TTC549 (cell line): ENCODE measurements around the gene CLDN16.

Experiments used
- FAIRE-seq: peaks from 2 replicates; lab custom pipeline; 2012; peaks lifted over from hg19 to GRCh38; lab: Jason Lieb, UNC

Gene CLDN16

GRCh38 chr3:190387578-190388213, at the start of gene CLDN16:
CLDN16 (plus strand) TSS chr3:190388163; CDS start chr3:190388330, 167 bp downstream.
- FAIRE-seq = no peak

- FAIRE-seq = no peak
Measured at GRCh38 chr3:190338717-190339116, 49.2 kb upstream of the CLDN16 start.

GRCh38 chr3:190339130-190339529, 48.8 kb upstream of the CLDN16 start:
- FAIRE-seq = no peak

- FAIRE-seq = no peak
Measured at GRCh38 chr3:190340071-190340470, 47.9 kb upstream of the CLDN16 start.

DNA sequence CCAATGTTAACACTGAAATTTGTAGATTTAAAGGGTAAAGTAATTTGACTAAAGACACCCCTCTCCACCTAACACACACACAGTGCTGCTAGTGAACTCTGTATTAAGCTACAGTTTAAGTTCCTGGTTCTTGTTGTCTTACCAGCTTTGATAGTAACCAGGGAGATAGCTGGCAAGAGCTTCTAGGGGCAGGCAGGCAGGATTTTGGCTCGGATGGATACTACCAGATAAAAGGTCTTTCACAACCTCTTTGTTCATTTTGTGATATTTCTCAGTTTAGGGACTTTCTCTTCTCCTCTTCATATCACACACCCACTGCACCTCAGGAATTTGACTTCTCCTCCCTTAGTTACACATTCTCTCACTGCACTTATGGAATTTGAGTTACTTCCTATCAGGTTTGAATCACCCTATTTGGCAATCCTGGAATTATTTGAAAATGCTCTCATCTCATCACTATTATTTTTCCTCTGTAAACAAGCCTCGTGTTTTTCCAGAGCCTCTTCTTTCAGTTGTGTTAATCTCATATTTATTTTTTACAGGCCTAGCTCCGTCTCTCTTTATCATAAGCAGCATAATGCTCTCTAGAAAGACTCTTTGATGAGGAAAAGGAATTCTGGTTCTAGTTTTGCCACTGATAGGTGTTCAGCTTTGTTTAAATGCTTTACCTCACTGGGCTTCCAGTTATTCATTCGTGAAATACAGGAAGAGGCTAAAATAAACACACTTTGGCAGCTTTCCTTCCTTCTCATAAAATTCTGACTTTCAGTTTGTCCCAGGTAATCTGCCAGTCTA, 42.7 kb upstream of the CLDN16 start:
- FAIRE-seq = no peak

- FAIRE-seq = no peak
Measured at GRCh38 chr3:190345878-190346277, 42.1 kb upstream of the CLDN16 start.

DNA sequence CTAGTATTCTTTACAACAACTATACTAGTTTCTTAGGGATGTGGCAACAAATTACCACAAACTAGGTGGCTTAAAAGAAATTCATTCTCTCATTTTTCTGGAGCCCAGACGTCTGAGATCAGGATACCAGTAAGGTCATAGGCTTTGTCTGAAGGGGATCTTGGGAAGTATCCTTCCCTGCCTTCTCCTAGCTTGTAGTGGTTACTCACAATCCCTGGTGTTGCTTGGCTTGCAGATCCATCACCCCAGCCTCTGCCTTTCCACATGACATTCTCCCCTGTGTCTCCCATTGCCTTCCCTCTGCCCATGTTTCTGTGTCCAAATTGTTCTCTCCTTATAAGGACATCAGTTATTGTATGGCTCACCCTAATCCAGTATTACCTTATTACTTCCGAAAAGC, 41.4 kb upstream of the CLDN16 start:
- no peak for FAIRE-seq

DNA sequence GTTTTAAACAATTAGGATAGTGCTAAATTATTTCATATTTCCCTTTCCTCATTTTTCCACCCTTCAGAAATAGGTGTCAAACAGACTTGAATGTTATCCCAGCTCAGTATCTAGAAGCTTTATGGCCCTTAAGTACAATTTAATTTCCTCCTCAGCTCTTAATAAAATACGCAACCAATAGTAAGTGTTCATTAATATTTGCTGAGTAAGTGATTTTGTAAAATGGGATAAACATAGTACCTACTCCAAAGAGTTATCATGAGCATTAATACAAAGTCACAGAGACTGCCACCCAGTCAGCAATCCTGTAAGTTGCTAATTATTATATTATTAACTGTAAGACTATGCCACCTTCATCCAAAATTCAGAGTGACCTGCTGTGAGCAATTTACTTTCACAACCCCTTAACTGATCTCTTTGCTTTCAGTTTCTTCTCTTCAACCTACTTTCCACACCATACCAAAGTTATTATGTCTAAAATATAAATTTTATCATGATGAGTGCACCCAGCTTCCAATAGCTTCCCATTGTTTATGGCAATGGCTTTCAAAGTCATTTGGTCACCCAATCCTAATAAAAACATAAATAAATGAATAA, 35.0 kb upstream of the CLDN16 start:
- FAIRE-seq = no peak

GRCh38 chr3:190356246-190356645, 31.7 kb upstream of the CLDN16 start:
- FAIRE-seq = no peak

DNA sequence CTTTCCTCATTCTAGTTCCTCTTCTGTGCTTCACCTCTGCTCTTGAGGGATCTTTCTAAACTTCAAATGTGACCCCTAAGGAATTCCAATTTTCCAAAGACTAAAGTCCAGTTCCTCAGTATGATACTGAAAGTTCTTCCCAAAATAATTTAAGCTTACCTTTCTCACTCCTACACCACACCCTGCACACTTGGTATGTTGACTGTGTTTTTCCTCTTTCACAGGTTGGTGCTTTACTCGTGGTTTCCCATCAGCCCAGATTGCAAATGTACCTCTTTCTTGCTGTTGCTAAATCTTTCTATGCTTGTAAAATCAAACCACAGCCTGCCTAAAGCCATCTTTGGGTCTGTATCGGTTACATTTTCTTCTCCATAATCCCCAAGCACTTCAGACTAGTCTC, 30.5 kb upstream of the CLDN16 start:
- no peak for FAIRE-seq

- FAIRE-seq = no peak
Measured at GRCh38 chr3:190359813-190360212, 28.1 kb upstream of the CLDN16 start.

DNA sequence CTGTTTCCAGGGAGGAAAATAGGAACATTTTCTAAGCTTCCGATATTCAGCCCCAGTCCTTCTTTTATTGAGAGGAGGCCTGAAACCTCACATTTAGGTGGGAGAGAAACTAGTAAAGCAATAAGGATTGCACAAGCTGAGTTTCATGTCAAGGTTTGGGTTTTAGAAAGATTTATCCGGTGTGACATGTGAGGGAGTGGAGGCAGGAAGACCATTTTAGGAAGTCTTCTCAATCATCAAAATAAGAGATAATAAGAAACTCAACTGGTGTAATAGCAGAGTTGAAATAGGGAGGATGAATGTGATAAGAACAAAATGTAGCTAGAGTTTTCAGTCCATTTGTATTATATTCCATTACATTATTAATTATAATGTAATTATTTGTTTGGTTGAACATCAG, 27.7 kb upstream of the CLDN16 start:
- no peak for FAIRE-seq

DNA sequence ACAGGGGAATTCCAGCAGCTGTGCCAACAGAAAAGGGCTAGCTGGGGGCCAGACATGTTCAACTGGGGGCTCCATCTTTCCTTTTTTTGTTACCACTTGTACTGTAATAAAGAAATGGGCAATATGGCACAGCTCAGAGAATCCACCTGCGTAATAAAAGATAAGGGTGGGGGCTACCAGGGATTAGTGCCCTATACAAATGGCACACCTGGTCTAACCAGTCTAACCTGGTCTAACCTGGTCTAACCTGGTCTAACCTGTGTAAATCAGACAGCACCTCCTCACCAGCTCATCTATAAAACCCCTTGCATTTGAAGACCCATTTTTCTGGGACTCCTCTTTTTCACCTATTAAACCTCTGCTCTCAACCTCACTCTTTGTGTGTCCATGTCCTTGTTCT, 26.2 kb upstream of the CLDN16 start:
- FAIRE-seq = no peak

GRCh38 chr3:190362258-190362657, 25.7 kb upstream of the CLDN16 start:
- no peak for FAIRE-seq

DNA sequence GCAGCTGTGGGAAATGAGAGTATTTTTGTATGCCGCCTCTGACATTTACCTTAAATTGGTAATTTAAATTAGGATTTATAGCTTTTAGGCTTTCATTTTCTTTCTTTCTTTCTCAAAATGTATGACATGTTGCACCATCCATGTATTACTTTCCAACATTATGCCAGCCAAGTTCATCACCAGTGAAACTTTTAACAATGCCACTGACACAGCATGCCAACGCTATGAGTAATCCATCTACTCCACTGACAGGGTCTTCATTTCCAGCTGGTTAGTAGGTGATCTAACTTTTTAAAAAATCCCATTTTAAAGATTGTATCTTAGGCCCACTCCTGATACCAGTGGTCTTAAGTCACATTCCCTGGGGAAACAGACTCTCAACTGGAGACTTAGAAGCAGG, 21.8 kb upstream of the CLDN16 start:
- FAIRE-seq = no peak

GRCh38 chr3:190368881-190369280, 19.1 kb upstream of the CLDN16 start:
- FAIRE-seq = no peak

DNA sequence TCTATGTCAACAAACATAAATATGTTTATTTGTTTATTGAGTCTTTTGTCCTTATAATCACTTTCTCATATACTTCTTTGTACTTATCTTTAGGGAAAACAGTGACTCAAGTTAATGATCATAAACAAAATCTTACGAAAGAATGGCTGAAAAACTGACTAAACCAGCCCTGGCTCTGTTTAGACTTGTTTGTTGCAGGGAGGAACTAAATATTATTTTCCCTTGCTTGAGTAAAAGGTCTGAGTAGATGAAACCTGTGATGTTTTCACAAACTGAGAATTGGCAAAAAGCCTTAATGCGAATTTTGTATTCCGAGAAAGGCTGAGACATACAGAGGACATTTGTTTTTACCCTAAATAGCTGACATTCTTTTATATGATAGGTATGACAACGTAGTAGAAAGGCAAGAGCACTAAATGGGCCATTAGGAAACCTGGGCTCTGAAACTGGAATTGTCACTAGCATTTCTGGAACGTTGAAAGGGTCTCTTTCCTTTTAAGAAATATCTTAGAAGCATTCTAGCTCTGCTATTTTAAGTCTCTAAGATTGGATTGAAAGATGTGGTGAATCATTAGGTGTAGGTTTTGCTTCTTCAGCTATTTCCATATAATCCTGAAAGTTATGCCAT, 18.2 kb upstream of the CLDN16 start:
- FAIRE-seq = no peak

DNA sequence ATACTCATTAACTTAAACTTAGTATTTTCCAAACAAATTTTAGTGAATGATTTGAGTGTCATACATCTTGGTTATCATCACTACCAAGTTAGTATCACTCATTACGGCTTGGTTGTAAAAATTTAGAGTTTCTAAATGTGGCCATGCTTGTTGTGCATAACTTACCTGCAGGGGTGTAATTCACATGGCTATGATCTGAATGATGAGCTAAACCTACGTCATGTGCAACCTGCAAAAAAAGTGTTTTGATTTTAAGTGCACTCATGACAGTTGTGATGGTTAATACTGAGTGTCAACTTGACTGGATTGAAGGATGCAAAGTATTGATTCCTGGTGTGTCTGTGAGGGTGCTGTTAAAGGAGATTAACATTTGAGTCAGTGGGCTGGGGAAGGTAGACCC, 17.6 kb upstream of the CLDN16 start:
- FAIRE-seq = no peak

GRCh38 chr3:190371152-190371551, 16.8 kb upstream of the CLDN16 start:
- FAIRE-seq = no peak

GRCh38 chr3:190375246-190375645, 12.7 kb upstream of the CLDN16 start:
- no peak for FAIRE-seq

DNA sequence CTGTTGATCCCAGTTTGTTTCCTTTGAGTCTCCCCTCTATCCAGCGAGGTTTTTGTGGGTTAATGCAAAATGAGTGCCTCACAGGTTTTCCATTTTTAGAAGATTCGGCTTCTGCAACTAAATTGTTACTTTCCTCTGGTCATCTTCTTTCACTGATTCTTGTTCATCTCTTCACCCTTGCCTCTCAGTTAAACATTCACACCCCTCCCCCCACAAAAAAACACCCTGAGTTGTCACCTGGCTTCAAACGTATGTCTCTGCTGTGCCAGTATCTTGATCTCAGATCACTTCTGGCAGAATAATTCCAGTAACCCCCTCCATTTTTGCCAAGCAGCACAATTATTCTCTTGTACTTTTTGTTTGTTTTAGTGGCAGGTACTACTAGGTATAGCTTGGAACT, 12.3 kb upstream of the CLDN16 start:
- no peak for FAIRE-seq

GRCh38 chr3:190378240-190378891, 9.6 kb upstream of the CLDN16 start:
- FAIRE-seq = no peak

DNA sequence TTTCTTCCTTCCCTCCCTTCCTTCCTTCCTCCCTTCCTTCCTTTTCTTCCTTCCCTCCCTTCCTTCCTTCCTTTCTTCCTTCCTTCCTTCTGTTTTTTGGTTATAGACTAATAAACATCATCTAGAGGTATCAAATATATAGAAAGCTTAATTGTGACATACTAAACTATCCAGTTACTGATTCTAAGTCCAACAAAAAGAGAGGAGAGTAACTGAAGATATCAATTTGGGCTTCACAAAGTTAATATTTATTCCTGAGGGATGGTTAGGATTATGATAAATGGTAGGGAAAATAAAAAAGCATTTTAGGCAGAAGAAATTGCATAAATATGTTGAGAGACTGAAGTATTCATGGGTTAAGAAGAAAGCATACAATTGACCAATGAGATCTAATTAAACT, 7.8 kb upstream of the CLDN16 start:
- FAIRE-seq = no peak
